NCI-H2227 treated with DMSO at 0.1 percent for 48 hours (cell line): ENCODE measurements around the gene LPP.
"Not testable (repeated sequence)": the region's sequence is repeated elsewhere in the genome, so short reads cannot be mapped to it uniquely, and the experiment has no call there.

ENCODE experiments used
- DNase-seq: peaks from one replicate; lab custom pipeline; 2025; lab: John Stamatoyannopoulos, UW

The LPP gene

DNA sequence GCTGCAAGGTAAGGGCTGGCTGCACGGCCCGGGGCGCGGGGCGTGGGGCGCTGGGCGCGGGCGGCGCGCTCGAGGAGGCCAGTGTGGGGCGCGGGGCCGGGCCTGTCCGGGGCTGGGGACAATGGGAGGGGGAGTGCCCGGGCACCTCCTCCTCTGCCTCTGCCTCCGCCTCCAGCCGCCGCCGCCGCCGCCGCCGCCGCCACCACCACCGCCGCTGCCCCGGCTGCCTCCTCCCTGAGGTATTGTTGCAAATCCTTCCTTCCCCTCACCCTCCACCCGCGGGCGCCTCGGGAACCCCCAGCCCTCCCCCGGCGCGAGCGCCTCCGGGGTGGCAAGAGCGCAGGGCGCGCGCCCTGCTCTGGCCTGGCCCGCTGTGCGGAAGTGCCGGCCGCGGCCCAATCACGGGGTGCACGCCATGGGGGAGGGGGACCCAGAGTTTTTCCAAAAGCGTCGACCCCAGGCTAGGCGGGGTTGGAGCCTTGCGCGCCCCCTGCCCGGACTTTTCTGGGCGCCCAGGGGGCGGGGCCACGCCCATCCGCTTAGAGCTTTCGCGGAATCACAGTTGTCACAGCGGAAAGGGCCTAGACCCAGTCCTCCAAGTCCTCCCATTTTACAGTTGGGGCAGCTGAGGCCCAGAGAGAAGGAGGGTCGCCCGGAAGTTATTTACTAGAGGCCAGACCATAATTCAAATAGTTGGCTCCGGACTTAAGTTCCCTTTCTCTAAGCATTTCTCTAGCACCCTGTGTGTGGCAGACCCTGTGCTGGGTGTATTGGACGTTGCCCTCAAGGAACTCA is at the start of gene LPP:
Gene LPP (plus strand): TSS at position 144 of the 795 bp plus-strand sequence. CDS start 251,964 bp downstream, outside the sequence.
- no peak for DNase-seq

- DNase-seq, result no peak
Observed at GRCh38 chr3:188106006-188106405, 48.0 kb upstream of the LPP start.

DNA sequence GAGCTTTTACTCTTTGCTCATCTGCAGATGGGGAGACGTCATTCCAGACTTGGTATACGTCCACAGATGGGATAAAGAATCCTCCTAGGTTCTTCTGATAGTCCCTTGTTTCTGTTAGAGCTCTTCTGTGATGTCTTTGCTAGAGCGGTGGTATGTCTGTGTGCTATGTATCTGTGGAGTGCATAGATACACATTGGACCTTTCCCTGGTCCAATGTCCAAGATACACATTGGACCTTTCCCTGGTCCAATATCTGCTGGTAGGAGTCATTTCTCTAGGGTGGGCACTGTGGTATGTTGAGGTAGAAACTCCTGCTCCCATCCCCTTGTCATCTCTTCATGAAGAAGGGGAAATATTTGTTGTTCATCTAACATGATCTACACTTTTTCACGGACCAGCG is 47.5 kb upstream of the LPP start:
- DNase-seq, result no peak

- DNase-seq, result no peak
Observed at GRCh38 chr3:188106887-188107830, 46.8 kb upstream of the LPP start.

DNA sequence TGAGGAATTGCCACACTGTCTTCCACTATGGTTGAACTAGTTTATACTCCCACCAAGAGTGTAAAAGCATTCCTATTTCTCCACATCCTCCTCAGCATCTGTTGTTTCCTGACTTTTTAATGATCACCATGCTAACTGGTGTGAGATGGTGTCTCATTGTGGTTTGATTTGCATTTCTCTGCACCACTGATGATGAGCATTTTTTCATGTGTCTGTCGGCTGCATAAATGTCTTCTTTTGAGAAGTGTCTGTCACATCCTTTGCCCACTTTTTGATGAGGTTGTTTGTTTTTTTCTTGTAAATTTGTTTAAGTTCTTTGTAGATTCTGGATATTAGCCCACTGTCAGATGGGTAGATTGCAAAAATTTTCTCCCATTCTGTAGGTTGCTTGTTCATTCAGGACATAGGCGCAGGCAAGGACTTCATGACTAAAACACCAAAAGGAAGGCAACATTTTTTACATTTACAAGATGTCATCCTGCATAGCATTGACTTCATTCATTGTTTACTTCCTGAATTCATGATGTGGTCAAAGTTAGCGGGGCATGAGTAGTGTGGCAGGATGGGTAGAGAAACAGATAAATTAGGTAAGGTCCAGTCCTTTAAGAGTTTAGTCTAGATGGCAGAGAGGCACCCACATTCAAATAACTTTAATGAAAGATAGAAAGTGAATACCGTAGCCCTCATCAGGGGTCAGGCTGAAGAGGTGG is 45.1 kb upstream of the LPP start:
- no peak for DNase-seq

- DNase-seq, result no peak
Observed at GRCh38 chr3:188111002-188111584, 42.9 kb upstream of the LPP start.

GRCh38 chr3:188113756-188114155 is 40.2 kb upstream of the LPP start:
- no peak for DNase-seq

GRCh38 chr3:188119846-188120245 is 34.1 kb upstream of the LPP start:
- DNase-seq, result no peak

DNA sequence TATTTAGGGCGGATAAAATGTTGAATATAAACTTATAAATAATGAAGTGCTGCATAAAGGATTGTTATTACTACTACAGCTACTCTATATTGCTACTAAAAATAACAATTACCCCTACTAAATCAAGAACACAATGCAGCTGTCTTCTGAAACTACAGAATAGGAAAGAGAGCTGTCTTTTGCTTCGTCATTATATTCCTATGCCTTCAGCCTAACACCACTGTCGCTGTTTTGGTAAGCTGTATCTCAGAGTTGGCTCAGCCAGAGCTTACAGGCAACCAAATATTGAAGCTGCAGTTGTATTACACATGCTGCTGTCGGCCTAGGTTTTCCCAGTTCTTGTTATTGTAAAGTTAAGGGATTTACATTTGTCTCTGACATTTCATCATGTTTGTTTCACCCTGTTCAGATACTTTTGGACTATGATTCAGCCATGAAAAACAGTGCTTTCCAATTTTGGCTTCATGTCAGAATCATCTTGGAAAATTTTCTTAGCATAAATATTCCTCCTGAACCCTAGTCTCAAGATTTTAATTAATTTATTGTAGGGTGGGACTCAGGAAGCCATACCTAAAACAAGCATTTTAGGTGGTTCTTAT is 31.3 kb upstream of the LPP start:
- no peak for DNase-seq

DNA sequence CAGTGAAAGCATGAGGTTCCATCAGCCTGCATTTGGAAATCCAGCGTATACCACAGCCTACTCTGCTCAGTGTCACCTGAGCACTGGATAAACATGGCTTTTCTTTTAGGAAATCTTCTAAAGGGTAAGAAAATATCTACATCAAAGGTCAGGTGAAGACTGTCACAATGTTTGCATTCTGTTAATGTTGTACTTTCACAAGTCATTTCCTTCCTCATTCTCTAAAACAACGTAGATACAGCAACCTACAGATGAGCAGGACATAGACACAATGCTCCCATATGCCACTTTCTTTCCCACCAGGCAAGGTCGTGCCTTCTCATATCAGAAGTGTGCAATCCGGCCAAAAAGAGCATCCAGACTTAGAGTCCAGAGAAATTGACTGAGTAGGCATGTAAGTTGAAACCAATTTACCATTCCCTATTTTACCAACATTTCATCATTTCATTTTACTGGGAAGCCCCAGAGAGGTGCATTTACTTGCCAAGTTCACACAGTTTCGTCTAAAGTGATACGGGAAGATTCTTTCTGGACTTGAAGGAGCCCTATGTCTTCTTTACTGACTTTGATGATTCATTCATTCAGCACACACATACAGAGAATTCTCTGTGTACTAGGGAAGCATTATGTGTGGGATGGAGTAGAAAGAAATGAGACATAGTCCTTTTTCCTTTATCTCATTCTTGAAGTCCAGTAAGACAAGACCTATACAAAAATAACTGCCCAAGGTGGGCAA is 30.6 kb upstream of the LPP start:
- DNase-seq, result no peak

- no peak for DNase-seq
Observed at GRCh38 chr3:188124184-188124583, 29.8 kb upstream of the LPP start.

DNA sequence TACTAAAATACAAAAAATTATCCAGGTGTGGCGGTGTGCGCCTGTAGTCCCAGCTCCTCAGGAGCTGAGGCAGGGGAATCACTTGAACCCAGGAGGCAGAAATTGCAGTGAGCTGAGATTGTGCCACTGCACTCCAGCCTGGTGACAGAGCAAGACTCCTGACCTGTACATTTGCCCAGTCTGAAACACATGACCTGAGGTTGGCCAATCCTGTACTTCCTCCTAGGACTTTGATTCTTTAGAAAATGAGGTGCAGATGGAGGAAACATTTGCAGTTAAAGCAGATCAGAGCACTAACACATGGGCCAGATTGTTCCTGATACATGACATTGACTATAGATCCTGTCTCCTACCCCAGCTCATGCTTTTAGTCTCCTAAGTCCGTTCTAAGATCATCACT is 28.9 kb upstream of the LPP start:
- no peak for DNase-seq

GRCh38 chr3:188126276-188126675 is 27.7 kb upstream of the LPP start:
- no peak for DNase-seq

GRCh38 chr3:188126934-188127333 is 27.0 kb upstream of the LPP start:
- DNase-seq, result no peak

DNA sequence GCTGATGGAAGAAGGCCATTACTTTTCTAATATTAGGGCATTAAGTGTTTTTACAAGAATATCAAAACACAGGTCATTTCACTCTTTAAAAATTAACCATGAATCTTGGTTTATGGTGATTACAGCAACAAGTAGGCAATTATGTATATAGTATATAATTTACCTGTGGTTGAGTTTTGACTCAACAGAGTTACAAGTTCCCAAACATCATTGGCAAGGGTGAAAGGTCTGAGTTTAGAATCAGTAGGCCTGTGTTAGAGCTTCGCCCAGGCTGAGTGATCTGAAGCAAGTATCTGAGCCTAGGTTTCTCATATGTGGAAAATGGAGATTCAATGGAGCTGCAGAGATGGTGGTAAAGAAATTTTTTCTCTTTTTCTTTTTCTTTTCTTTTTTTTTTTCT is 25.1 kb upstream of the LPP start:
- DNase-seq, result no peak

DNA sequence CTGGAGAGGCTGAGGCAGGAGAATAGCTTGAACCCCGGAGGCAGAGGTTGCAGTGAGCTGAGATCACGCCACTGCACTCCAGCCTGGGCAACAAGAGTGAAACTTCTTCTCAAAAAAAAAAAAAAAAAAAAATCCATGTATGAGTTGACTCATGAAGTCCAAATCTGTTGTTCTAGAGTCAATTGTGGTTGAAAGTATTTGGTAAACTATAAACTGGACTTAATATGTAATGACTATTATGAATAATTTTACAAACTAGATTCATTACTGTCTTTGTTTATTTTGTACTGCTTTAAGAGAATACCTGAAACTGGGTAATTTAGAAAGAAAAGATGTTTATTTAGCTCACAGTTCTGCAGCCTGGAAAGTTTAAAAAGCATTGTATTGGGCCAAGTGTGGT is 22.9 kb upstream of the LPP start:
- DNase-seq, result not testable (repeated sequence)

GRCh38 chr3:188133219-188133618 is 20.7 kb upstream of the LPP start:
- no peak for DNase-seq

DNA sequence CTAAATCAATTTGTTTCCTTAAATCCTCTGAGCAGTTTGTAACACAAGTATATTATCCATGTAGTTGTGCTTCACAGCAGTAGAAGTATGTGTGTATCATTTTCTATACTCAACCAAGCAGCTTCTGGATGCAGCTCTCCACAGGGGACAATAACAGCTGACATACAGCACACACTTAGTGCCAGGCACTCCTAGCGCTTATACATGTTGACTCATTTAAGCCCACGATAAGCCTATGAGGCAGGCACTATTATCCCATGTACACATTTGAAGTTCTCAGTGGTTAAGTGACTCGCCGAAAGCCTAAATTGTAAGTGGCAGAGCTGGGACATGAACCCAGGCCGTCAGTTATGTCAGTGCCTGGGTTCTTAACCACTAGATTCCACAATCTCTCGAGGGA is 20.3 kb upstream of the LPP start:
- DNase-seq, result no peak

DNA sequence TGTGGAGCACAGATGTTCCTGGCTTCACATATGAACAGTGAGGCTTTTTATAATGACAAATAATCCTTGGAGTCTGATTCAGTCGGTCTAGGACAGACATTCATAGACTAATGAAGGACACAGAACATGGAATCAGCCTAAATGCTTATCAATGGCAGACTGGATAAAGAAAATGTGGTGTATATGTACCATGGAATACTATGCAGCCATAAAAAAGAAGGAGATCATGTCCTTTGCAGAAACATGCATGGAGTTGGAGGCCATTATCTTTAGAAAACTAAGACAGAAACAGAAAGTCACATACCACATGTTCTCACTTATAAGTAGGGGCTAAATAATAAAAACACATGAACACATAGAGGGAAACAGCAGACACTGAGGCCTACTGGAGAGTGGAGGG is 19.9 kb upstream of the LPP start:
- no peak for DNase-seq

GRCh38 chr3:188134856-188135255 is 19.1 kb upstream of the LPP start:
- no peak for DNase-seq

- DNase-seq, result no peak
Observed at GRCh38 chr3:188135271-188135670, 18.7 kb upstream of the LPP start.
